ENCODE results near the gene PIK3C2G.

Gene PIK3C2G

GRCh38 chr12:18339633-18340032 lies 78.3 kb downstream of the PIK3C2G start:
- no peak for ATAC-seq (ENCODE audit: insufficient read depth, low read depth)
- Histone ChIP-seq H3K4me1 (ENCODE audit: insufficient read depth, low read length) (no peaks in the 10 kb centered on the region), H3K4me3 (ENCODE audit: low read depth in 1 of 2, low read length in 2 of 2) (no peak overlapping the region), H3K79me2 (ENCODE audit: insufficient read depth, low read length) (no peaks in the 10 kb centered on the region), H3K9me3 (ENCODE audit: insufficient read depth, low read length, severe bottlenecking) (no peaks in the 10 kb centered on the region), H4K20me1 (ENCODE audit: insufficient read depth, low read length) (no peaks in the 10 kb centered on the region), H3K27me3 (ENCODE audit: insufficient read depth, low read length, poor library complexity) (peaks cover 2% of the 10 kb centered on the region), H3K27ac (ENCODE audit: low read length) (no peak overlapping the region), H2AFZ (ENCODE audit: low read depth, low read length) (no peak overlapping the region), H3K4me2 (ENCODE audit: insufficient read depth, low read length) (no peak overlapping the region), H3K36me3 (ENCODE audit: insufficient read depth, low read length) (no peaks in the 10 kb centered on the region), H3K9ac (ENCODE audit: low read depth, low read length) (no peak overlapping the region)
- DNase-seq, result no peak
- no peak for TF ChIP-seq CTCF (IDR thresholded peaks at IDR 0.05; ENCODE audit: borderline replicate concordance, extremely low read depth, low read length, poor library complexity, severe bottlenecking)

- Histone ChIP-seq H3K27me3 (ENCODE audit: insufficient read depth, low read length, poor library complexity) (peaks cover 2% of the 10 kb centered on the region), H3K27ac (ENCODE audit: low read length) (no peak overlapping the region), H3K9ac (ENCODE audit: low read depth, low read length) (no peak overlapping the region), H4K20me1 (ENCODE audit: insufficient read depth, low read length) (no peaks in the 10 kb centered on the region), H3K9me3 (ENCODE audit: insufficient read depth, low read length, severe bottlenecking) (no peaks in the 10 kb centered on the region), H3K4me2 (ENCODE audit: insufficient read depth, low read length) (no peak overlapping the region), H2AFZ (ENCODE audit: low read depth, low read length) (no peak overlapping the region), H3K4me3 (ENCODE audit: low read depth in 1 of 2, low read length in 2 of 2) (no peak overlapping the region), H3K79me2 (ENCODE audit: insufficient read depth, low read length) (no peaks in the 10 kb centered on the region), H3K4me1 (ENCODE audit: insufficient read depth, low read length) (no peaks in the 10 kb centered on the region), H3K36me3 (ENCODE audit: insufficient read depth, low read length) (no peaks in the 10 kb centered on the region)
- ATAC-seq (ENCODE audit: insufficient read depth, low read depth), result no peak
- DNase-seq, result no peak
- TF ChIP-seq EZH2 (IDR thresholded peaks at IDR 0.05; ENCODE audit: borderline replicate concordance, low read depth, low read length, severe bottlenecking), result no peak
- TF ChIP-seq CTCF (IDR thresholded peaks at IDR 0.05; ENCODE audit: borderline replicate concordance, extremely low read depth, low read length, poor library complexity, severe bottlenecking), result no peak
These were observed 78.9 kb downstream of the PIK3C2G start for GRCh38 chr12:18340186-18340585.

GRCh38 chr12:18340786-18341185 lies 79.5 kb downstream of the PIK3C2G start:
- H3K9ac ChIP-seq (ENCODE audit: low read depth, low read length), result no peak overlapping the region
- no peaks in the 10 kb centered on the region for H4K20me1 ChIP-seq (ENCODE audit: insufficient read depth, low read length)
- ATAC-seq (ENCODE audit: insufficient read depth, low read depth), result no peak
- H3K4me2 ChIP-seq (ENCODE audit: insufficient read depth, low read length), result no peak overlapping the region
- no peaks in the 10 kb centered on the region for H3K9me3 ChIP-seq (ENCODE audit: insufficient read depth, low read length, severe bottlenecking)
- H3K79me2 ChIP-seq (ENCODE audit: insufficient read depth, low read length), result no peaks in the 10 kb centered on the region
- peaks cover 2% of the 10 kb centered on the region for H3K27me3 ChIP-seq (ENCODE audit: insufficient read depth, low read length, poor library complexity)
- H3K36me3 ChIP-seq (ENCODE audit: insufficient read depth, low read length), result no peaks in the 10 kb centered on the region
- no peak for TF ChIP-seq EZH2 (IDR thresholded peaks at IDR 0.05; ENCODE audit: borderline replicate concordance, low read depth, low read length, severe bottlenecking)
- no peak for TF ChIP-seq CTCF (IDR thresholded peaks at IDR 0.05; ENCODE audit: borderline replicate concordance, extremely low read depth, low read length, poor library complexity, severe bottlenecking)
- DNase-seq, result no peak
- no peak overlapping the region for H3K27ac ChIP-seq (ENCODE audit: low read length)
- H3K4me1 ChIP-seq (ENCODE audit: insufficient read depth, low read length), result no peaks in the 10 kb centered on the region
- no peak overlapping the region for H3K4me3 ChIP-seq (ENCODE audit: low read depth in 1 of 2, low read length in 2 of 2)
- no peak overlapping the region for H2AFZ ChIP-seq (ENCODE audit: low read depth, low read length)

GRCh38 chr12:18343708-18344107 lies 82.4 kb downstream of the PIK3C2G start:
- Histone ChIP-seq H3K27ac (ENCODE audit: low read length) (no peak overlapping the region), H3K79me2 (ENCODE audit: insufficient read depth, low read length) (no peaks in the 10 kb centered on the region), H3K9ac (ENCODE audit: low read depth, low read length) (no peak overlapping the region), H3K4me2 (ENCODE audit: insufficient read depth, low read length) (no peak overlapping the region), H3K27me3 (ENCODE audit: insufficient read depth, low read length, poor library complexity) (no peaks in the 10 kb centered on the region), H2AFZ (ENCODE audit: low read depth, low read length) (no peak overlapping the region), H4K20me1 (ENCODE audit: insufficient read depth, low read length) (no peaks in the 10 kb centered on the region), H3K36me3 (ENCODE audit: insufficient read depth, low read length) (no peaks in the 10 kb centered on the region), H3K4me3 (ENCODE audit: low read depth in 1 of 2, low read length in 2 of 2) (no peak overlapping the region), H3K4me1 (ENCODE audit: insufficient read depth, low read length) (no peaks in the 10 kb centered on the region), H3K9me3 (ENCODE audit: insufficient read depth, low read length, severe bottlenecking) (no peaks in the 10 kb centered on the region)
- ATAC-seq (ENCODE audit: insufficient read depth, low read depth), result no peak
- TF ChIP-seq CTCF (IDR thresholded peaks at IDR 0.05; ENCODE audit: borderline replicate concordance, extremely low read depth, low read length, poor library complexity, severe bottlenecking), result no peak
- no peak for TF ChIP-seq EZH2 (IDR thresholded peaks at IDR 0.05; ENCODE audit: borderline replicate concordance, low read depth, low read length, severe bottlenecking)
- DNase-seq, result no peak

Data from DND-41 (cell line).